Neural cell (in vitro differentiated cells): Measurements from ENCODE around the gene PADI2. TPM values are rescaled to one million over a fixed set of nuclear protein-coding genes. Genes with fewer than 3 reads are reported as not detected.

ENCODE experiments used
- H2AFZ ChIP-seq: fragments of 200-600, 300-800 bp; sonication (generic), shearing (Covaris generic); 2 replicates; pipeline ENCODE4 v1.6.0; 2014; ENCODE audit warnings: low read depth, mild to moderate bottlenecking, antibody characterized with exemption, low read length, moderate library complexity
- H3F3A ChIP-seq: fragments of 200-600 bp; shearing (Covaris generic); 2 replicates; pipeline ENCODE4 v1.6.1; 2016; ENCODE audit warnings: mild to moderate bottlenecking, moderate library complexity, mixed read lengths, antibody characterized with exemption, low read length; ENCODE audit not compliant: insufficient read depth, poor library complexity, severe bottlenecking
- H3K27ac ChIP-seq: fragments of 200-600, 300-800 bp; sonication (generic), shearing (Covaris generic); 2 replicates; pipeline ENCODE4 v1.5.1; 2014; ENCODE audit warnings: mild to moderate bottlenecking, low read length, moderate library complexity
- H3K27me3 ChIP-seq: fragments of 300-800, 200-600 bp; sonication (generic), shearing (Covaris generic); 2 replicates; pipeline ENCODE4 v1.6.0; 2014; ENCODE audit warnings: mild to moderate bottlenecking, low read depth, low read length, moderate library complexity; ENCODE audit not compliant: insufficient read depth
- H3K36me3 ChIP-seq: fragments of 300-800, 200-600 bp; sonication (generic), shearing (Covaris generic); 2 replicates; pipeline ENCODE4 v1.5.1; 2014; ENCODE audit warnings: mild to moderate bottlenecking, antibody characterized with exemption, low read length, moderate library complexity; ENCODE audit not compliant: insufficient read depth
- H3K4me2 ChIP-seq: fragments of 300-800, 200-600 bp; sonication (generic), shearing (Covaris generic); 2 replicates; pipeline ENCODE4 v1.6.0; 2014; ENCODE audit warnings: mild to moderate bottlenecking, low read length
- H3K4me3 ChIP-seq: fragments of 300-800, 200-600 bp; sonication (generic), shearing (Covaris generic); 2 replicates; pipeline ENCODE4 v1.5.1; 2014; ENCODE audit warnings: mild to moderate bottlenecking, low read length, moderate library complexity
- H3K79me2 ChIP-seq: fragments of 200-600 bp; shearing (Covaris generic); replicated peaks from 2 replicates; pipeline ENCODE4 v1.6.0; 2014; ENCODE audit warnings: mild to moderate bottlenecking, low read length, moderate library complexity; ENCODE audit not compliant: insufficient read depth
- H3K9ac ChIP-seq: fragments of 300-800, 200-600 bp; sonication (generic), shearing (Covaris generic); 2 replicates; pipeline ENCODE4 v1.6.1; 2016; ENCODE audit warnings: mild to moderate bottlenecking, low read length, mixed read lengths
- H3K9me2 ChIP-seq: fragments of 200-600 bp; shearing (Covaris generic); 2 replicates; pipeline ENCODE4 v1.6.1; 2016; ENCODE audit warnings: mild to moderate bottlenecking, low read length, mixed read lengths; ENCODE audit not compliant: insufficient read depth
- H3K9me3 ChIP-seq: fragments of 200-600, 300-800 bp; sonication (generic), shearing (Covaris generic); 2 replicates; pipeline ENCODE4 v1.6.1; 2016; ENCODE audit warnings: mild to moderate bottlenecking, mixed run types, low read length, moderate library complexity, mixed read lengths
- H4K20me1 ChIP-seq: fragments of 200-600 bp; shearing (Covaris generic); 2 replicates; pipeline ENCODE4 v1.6.1; 2016; ENCODE audit warnings: mild to moderate bottlenecking, mixed run types; ENCODE audit not compliant: insufficient read depth
- CTCF ChIP-seq: fragments of 450-650 bp; IDR thresholded peaks from 2 replicates; pipeline ENCODE4 v1.5.1; 2014; ENCODE audit warnings: antibody characterized with exemption, mild to moderate bottlenecking, moderate library complexity; ENCODE audit not compliant: poor library complexity, severe bottlenecking
- EP300 ChIP-seq: fragments of 450-650 bp; conservative IDR thresholded peaks from 2 replicates; pipeline ENCODE4 v1.6.1; 2014; ENCODE audit warnings: antibody characterized with exemption, mild to moderate bottlenecking, moderate library complexity; ENCODE audit not compliant: poor library complexity, severe bottlenecking
- EZH2 ChIP-seq: fragments of 200-600, 300-800 bp; shearing (Covaris generic), sonication (generic); IDR thresholded peaks from 2 replicates; pipeline ENCODE4 v1.6.1; 2014; ENCODE audit warnings: antibody characterized with exemption, low read length, borderline replicate concordance, mild to moderate bottlenecking; ENCODE audit not compliant: insufficient read depth, poor library complexity, severe bottlenecking
- MXI1 ChIP-seq: fragments of 450-650 bp; conservative IDR thresholded peaks from 2 replicates; pipeline ENCODE4 v1.6.1; 2014; ENCODE audit warnings: antibody characterized with exemption, mild to moderate bottlenecking; ENCODE audit not compliant: poor library complexity, severe bottlenecking
- POLR2AphosphoS5 ChIP-seq: IDR thresholded peaks from 2 replicates; pipeline ENCODE4 v1.6.1; 2012
- RAD21 ChIP-seq: fragments of 450-650 bp; conservative IDR thresholded peaks from 2 replicates; pipeline ENCODE4 v1.6.1; 2014; ENCODE audit warnings: antibody characterized with exemption, mild to moderate bottlenecking, moderate library complexity
- REST ChIP-seq: IDR thresholded peaks from 2 replicates; pipeline ENCODE4 v1.6.1; 2012; ENCODE audit warnings: borderline replicate concordance
- SMC3 ChIP-seq: fragments of 450-650 bp; conservative IDR thresholded peaks from 2 replicates; pipeline ENCODE4 v1.6.1; 2014; ENCODE audit warnings: antibody characterized with exemption, mild to moderate bottlenecking, moderate library complexity; ENCODE audit not compliant: poor library complexity
- TAF1 ChIP-seq: IDR thresholded peaks from 2 replicates; pipeline ENCODE4 v1.6.1; 2012; ENCODE audit warnings: low read depth
- polyA plus RNA-seq: library from polyadenylated mRNA; depleted of rRNA; stranded (reverse); fragments of >200 nt; gene quantifications from 2 replicates; pipeline ENCODE4 v1.2.3, GENCODE V29; 2014

Gene PADI2
- polyA plus RNA-seq, 1 donor from 2014 or later = 1.6 TPM

- Histone ChIP-seq H4K20me1 (no peaks in the 10 kb centered on the region), H3K4me2 (no peak overlapping the region), H3K79me2 (no peaks in the 10 kb centered on the region), H3K9me2 (no peaks in the 10 kb centered on the region), H2AFZ (no peak overlapping the region), H3K27ac (no peak overlapping the region), H3K9ac (no peak overlapping the region), H3K9me3 (no peaks in the 10 kb centered on the region), H3K36me3 (no peaks in the 10 kb centered on the region), H3K4me3 (no peak overlapping the region), H3F3A (no peaks in the 10 kb centered on the region), H3K27me3 (no peaks in the 10 kb centered on the region)
- TF ChIP-seq MXI1 = no peak
- TF ChIP-seq EP300 = no peak
- no peak for TF ChIP-seq REST
- TF ChIP-seq POLR2AphosphoS5 = no peak
- TF ChIP-seq RAD21 = no peak
- no peak for TF ChIP-seq SMC3
- no peak for TF ChIP-seq TAF1
- TF ChIP-seq CTCF = no peak
- no peak for TF ChIP-seq EZH2
Measured at GRCh38 chr1:17136145-17136544, 16.9 kb upstream of the PADI2 start.

- no peak overlapping the region for H3K9ac ChIP-seq
- no peaks in the 10 kb centered on the region for H3F3A ChIP-seq
- H3K27me3 ChIP-seq = no peaks in the 10 kb centered on the region
- H3K79me2 ChIP-seq = no peaks in the 10 kb centered on the region
- no peaks in the 10 kb centered on the region for H4K20me1 ChIP-seq
- no peak overlapping the region for H2AFZ ChIP-seq
- no peaks in the 10 kb centered on the region for H3K9me2 ChIP-seq
- H3K9me3 ChIP-seq = no peaks in the 10 kb centered on the region
- H3K4me3 ChIP-seq = no peak overlapping the region
- TF ChIP-seq CTCF = no peak
- TF ChIP-seq MXI1 = no peak
- TF ChIP-seq RAD21 = no peak
- no peak for TF ChIP-seq REST
- TF ChIP-seq EP300 = no peak
- no peak for TF ChIP-seq TAF1
- TF ChIP-seq SMC3 = no peak
- no peak for TF ChIP-seq POLR2AphosphoS5
- no peak for TF ChIP-seq EZH2
- H3K4me2 ChIP-seq = no peak overlapping the region
- H3K27ac ChIP-seq = no peak overlapping the region
- no peaks in the 10 kb centered on the region for H3K36me3 ChIP-seq
Measured at GRCh38 chr1:17135530-17135929, 16.3 kb upstream of the PADI2 start.
